Midbrain (tissue), 1 donor: ENCODE results near the gene ARRDC1.

ENCODE experiments used
- DNase-seq: peaks from one replicate; lab custom pipeline; 2025; lab: John Stamatoyannopoulos, UW

The ARRDC1 gene

GRCh38 chr9:137639303-137640051 is 34.0 kb downstream of the ARRDC1 start:
- no peak for DNase-seq

GRCh38 chr9:137640862-137641261 is 35.4 kb downstream of the ARRDC1 start:
- no peak for DNase-seq

GRCh38 chr9:137642118-137642601 is 36.7 kb downstream of the ARRDC1 start:
- DNase-seq: no peak

- DNase-seq: no peak
Measured at GRCh38 chr9:137642892-137643291, 37.4 kb downstream of the ARRDC1 start.

DNA sequence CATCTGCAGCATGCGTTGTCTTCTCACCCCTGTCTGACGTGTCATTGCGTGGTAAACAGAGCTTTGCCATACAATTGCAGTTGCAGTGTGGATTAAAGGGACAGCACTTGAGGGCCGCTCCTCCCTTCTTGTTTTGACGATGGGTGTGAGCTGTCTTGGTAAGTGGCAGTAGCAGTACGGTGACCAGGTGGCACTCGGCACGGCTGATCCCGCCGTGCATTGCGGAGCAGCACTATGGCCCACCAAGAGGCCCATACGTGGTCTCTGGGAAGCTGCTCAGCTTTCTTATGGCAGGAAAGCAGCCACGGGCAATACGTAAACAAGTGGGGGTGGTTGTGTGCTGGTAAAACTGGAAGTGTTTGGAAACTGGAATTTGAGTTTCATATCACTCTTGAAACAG is 38.4 kb downstream of the ARRDC1 start:
- DNase-seq: no peak

DNA sequence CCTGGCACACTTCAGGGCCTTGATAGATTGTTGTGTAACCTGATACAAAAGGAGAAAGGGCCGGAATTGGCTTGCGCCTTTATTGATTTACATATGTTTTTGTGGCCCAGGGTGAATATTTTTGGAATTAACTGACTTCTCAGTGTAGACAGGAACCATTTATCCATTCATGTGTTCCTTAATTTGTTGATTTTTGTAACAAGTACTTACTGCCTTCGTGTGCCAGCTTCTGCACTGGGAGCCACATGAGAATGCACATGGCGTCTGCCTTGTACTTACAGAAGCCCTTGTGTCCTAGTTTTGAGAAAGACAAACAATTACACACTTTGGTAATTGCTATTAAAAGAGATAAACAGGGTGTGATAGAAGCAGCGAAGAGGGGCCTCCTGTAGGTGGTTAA is 39.7 kb downstream of the ARRDC1 start:
- no peak for DNase-seq

DNA sequence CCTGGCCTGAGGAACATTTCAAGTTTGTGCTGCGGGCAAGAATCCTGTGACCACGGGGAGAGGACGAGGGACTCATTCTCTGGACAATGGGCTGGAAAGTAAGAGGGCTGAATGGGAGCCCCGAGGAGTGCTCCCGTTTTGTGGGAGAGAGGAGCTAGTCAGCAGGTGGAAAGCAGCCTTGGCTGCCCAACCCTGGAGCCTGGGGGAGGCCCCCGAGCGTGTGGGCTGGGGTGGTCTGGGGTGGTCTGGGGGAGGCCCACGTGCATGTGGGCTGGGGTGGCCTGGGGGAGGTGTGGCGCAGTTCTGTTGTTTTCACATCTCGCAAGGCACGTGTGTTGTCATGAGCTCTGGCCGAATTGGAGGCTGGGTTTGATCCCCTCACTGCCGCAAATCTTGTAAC is 40.9 kb downstream of the ARRDC1 start:
- DNase-seq: no peak

GRCh38 chr9:137647096-137647714 is 41.7 kb downstream of the ARRDC1 start:
- no peak for DNase-seq

- no peak for DNase-seq
Measured at GRCh38 chr9:137648396-137648795, 42.9 kb downstream of the ARRDC1 start.

GRCh38 chr9:137649553-137649952 is 44.1 kb downstream of the ARRDC1 start:
- DNase-seq: no peak

DNA sequence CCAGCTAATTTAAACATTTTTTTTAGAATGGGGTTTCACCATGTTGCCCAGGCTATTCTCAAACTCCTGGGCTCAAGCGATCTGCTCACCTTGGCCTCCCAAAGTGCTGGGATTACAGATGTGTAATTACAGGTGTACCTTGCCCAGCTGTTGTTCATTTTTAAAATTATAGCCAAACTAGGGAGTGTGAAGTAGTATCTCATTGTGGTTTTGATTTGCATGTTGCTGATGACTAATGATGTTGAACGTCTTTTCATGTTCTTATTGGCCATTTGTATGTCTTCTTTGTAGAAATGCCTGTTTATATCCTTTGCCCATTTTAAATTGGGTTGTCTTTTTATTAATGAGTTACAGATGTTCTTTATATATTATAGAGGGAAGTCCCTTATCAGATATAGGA is 44.8 kb downstream of the ARRDC1 start:
- no peak for DNase-seq

DNA sequence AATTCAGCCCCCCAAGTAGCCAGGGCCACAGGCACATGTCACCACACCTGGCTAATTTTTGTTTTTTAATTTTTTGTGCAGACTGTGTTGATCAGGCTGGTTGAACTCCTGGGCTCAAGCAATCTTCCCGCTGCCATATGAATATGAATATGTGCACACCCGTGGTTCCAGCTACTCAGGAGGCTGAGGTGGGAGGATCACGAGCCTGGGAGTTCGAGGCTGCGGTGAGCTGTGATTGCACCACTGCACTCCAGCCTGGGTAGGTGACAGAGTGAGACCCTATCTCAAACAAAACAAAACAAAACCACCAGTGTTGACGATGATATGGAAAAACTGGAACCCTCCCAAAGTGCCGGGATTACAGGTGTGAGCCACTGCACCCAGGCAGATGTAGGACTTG is 45.3 kb downstream of the ARRDC1 start:
- DNase-seq: no peak

- no peak for DNase-seq
Measured at GRCh38 chr9:137656416-137656815, 50.9 kb downstream of the ARRDC1 start.

DNA sequence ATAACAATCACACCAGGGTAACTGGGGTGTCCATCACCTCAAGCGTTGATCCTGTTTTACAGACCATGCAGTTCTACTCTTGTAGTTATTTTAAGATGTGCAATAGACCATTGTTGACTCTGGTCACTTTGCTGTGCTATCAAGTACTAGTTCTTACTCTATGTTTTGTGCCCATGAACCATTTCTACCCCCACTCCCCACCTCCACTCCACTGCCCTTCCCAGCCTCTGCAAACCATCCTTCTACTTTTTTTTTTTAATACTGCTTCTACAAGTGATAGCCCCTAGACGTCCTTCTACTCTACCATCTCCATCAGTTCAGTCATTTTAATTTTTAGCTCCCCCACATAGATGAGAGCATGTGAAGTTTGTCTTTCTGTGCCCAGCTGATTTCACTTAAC is 52.1 kb downstream of the ARRDC1 start:
- DNase-seq: no peak

DNA sequence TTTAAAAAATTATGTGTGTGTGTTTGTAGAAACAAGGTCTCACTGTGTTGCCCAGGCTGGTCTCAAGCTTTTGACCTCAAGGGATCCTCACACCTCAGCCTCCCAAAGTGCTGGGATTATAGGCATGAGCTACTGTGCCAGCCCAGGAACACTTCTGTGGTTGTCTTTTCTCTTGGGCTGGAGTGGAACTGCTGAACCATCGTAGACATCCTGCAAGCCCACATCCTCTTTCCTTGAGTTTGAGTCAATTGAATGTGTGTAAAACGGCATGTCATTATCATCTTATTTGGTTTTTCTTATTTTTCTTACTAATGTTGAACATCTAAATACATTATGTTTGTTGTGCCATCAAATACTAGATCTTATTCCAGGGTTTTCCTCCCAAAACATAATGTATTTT is 53.3 kb downstream of the ARRDC1 start:
- no peak for DNase-seq

- DNase-seq: no peak
Measured at GRCh38 chr9:137660144-137660543, 54.7 kb downstream of the ARRDC1 start.

- no peak for DNase-seq
Measured at GRCh38 chr9:137663584-137663983, 58.1 kb downstream of the ARRDC1 start.

DNA sequence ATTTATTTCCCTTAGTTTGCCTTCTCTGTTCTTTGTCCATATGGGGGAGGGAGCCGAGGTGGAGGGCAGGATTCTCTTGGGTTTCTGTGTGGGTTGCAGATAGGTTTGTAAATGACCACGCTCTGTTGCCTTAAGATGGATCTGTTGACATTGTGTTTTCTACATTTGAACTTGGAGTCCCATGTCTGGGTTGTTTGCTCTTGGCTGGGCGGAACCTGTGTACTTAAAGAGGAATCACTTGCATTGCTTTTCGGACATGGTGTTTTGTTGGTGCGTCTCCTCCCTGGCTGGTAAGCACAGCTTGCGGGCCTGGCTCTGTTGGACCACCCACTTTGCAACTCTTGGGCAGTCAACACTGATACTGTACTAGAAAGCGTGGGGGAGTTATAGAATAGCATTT is 59.2 kb downstream of the ARRDC1 start:
- no peak for DNase-seq
